ENCODE results near the gene COQ9.

- TF ChIP-seq CTCF (IDR thresholded peaks at IDR 0.05): no peak
- TF ChIP-seq POLR2A (IDR thresholded peaks at IDR 0.05): no peak
Measured at GRCh38 chr16:57504001-57504400, 56.7 kb downstream of the COQ9 start.
